GM12878 (cell line): ENCODE results near the gene DNAJB8. TPM values are rescaled to one million over a fixed set of nuclear protein-coding genes. Genes with fewer than 3 reads are reported as not detected.

ENCODE experiments used
- ATAC-seq: fragments of 200-7000 bp; cut with Tn5 transposase; 3 replicates; pipeline ENCODE4 v1.9.1; 2020; ENCODE audit warnings: mild to moderate bottlenecking, moderate library complexity
- BruUV-seq: library from RNA; stranded (reverse); fragments of 400-500 nt; replicated peaks from 2 replicates; lab custom pipeline; 2021; lab: Mats Ljungman, UMichigan
- CTCF ChIA-PET: fragments of 300-600 bp; sonication (Branson Sonifier 250); formaldehyde crosslinking; extraction: SDS; loops from one replicate; lab custom pipeline; 2021; ENCODE audit warnings: inconsistent platforms; lab: Yijun Ruan, JAX
- POLR2A ChIA-PET: fragments of 350-600 bp; formaldehyde crosslinking; extraction: SDS; loops from one replicate; lab custom pipeline; 2021; ENCODE audit warnings: inconsistent platforms; lab: Charles Lee
- RAD21 ChIA-PET: fragments of 300-600 bp; sonication (Branson Sonifier 250); formaldehyde crosslinking; loops from one replicate; lab custom pipeline; 2023; ENCODE audit warnings: antibody characterized with exemption; ENCODE audit not compliant: unreplicated experiment; lab: Charles Lee
- SMC1A ChIA-PET: fragments of 300-600 bp; sonication (Branson Sonifier 250); formaldehyde crosslinking; loops from one replicate; lab custom pipeline; 2023; ENCODE audit not compliant: unreplicated experiment, uncharacterized antibody; lab: Charles Lee
- DNase-seq: peaks from one replicate; pipeline ENCODE4 v3.0.0-alpha.2; 2011; ENCODE audit warnings: low read depth, low spot score
- FAIRE-seq: peaks from 3 replicates; lab custom pipeline; 2011; peaks lifted over from hg19 to GRCh38; lab: Jason Lieb, UNC
- H2AFZ ChIP-seq: 2 replicates; pipeline ENCODE4 v1.6.0; 2011; ENCODE audit warnings: low read depth, low read length, control low read depth; ENCODE audit not compliant: control insufficient read depth
- H3K27ac ChIP-seq: 2 replicates; pipeline ENCODE4 v1.5.1; 2011; ENCODE audit warnings: control low read depth; ENCODE audit not compliant: control insufficient read depth, insufficient read depth
- H3K27me3 ChIP-seq, 2 experiments: replicated peaks in 1 of 2; 2 replicates each; pipeline versions ENCODE4 v1.6.0 to v1.6.1; 2011; ENCODE audit warnings: low read length in 1 of 2; ENCODE audit not compliant: control insufficient read depth in 2 of 2, insufficient read depth in 2 of 2
- H3K36me3 ChIP-seq, 2 experiments: 2 replicates each; pipeline ENCODE4 v1.5.1; 2011; ENCODE audit warnings: low read length in 1 of 2; ENCODE audit not compliant: control insufficient read depth in 2 of 2, insufficient read depth in 2 of 2
- H3K4me1 ChIP-seq: 2 replicates; pipeline ENCODE4 v1.6.1; 2011; ENCODE audit warnings: mild to moderate bottlenecking, low read length, moderate library complexity, mixed read lengths; ENCODE audit not compliant: control insufficient read depth, insufficient read depth
- H3K4me2 ChIP-seq: 2 replicates; pipeline ENCODE4 v1.6.0; 2011; ENCODE audit warnings: control low read depth; ENCODE audit not compliant: control insufficient read depth, insufficient read depth
- H3K4me3 ChIP-seq: fragments of 200-600 bp; sonication (generic); 2 replicates; pipeline ENCODE4 v1.5.1; 2016
- H3K79me2 ChIP-seq: 2 replicates; pipeline ENCODE4 v1.6.0; 2011; ENCODE audit warnings: low read length; ENCODE audit not compliant: control insufficient read depth, insufficient read depth
- H3K9ac ChIP-seq: 2 replicates; pipeline ENCODE4 v1.8.0; 2011; ENCODE audit warnings: low read length, control low read depth, mixed read lengths; ENCODE audit not compliant: control insufficient read depth, insufficient read depth
- H3K9me3 ChIP-seq: replicated peaks from 3 replicates; pipeline ENCODE4 v1.5.1; 2011; ENCODE audit warnings: mild to moderate bottlenecking, low read length; ENCODE audit not compliant: control insufficient read depth, insufficient read depth
- H4K20me1 ChIP-seq: 2 replicates; pipeline ENCODE4 v1.6.0; 2011; ENCODE audit not compliant: control insufficient read depth, insufficient read depth
- CREM ChIP-seq: IDR thresholded peaks from 2 replicates; pipeline ENCODE4 v1.6.1; 2014; ENCODE audit warnings: antibody characterized with exemption, low read depth
- EZH2 ChIP-seq: IDR thresholded peaks from 2 replicates; pipeline ENCODE4 v1.6.1; 2012; ENCODE audit warnings: low read depth, mild to moderate bottlenecking, control low read depth, inconsistent platforms, low read length, borderline replicate concordance; ENCODE audit not compliant: control insufficient read depth
- KAT2A ChIP-seq: conservative IDR thresholded peaks from 2 replicates; pipeline ENCODE4 v1.6.1; 2011; ENCODE audit warnings: low read depth, low read length; ENCODE audit not compliant: control insufficient read depth
- NR2C1 ChIP-seq: fragments of 450-650 bp; IDR thresholded peaks from 2 replicates; pipeline ENCODE4 v1.6.1; 2017; ENCODE audit warnings: antibody characterized with exemption, mild to moderate bottlenecking, moderate library complexity
- SRF ChIP-seq, 2 experiments: IDR thresholded peaks; 2 replicates each; pipeline ENCODE4 v1.6.1; 2011; ENCODE audit warnings: low read depth in 2 of 2, low read length in 2 of 2, mild to moderate bottlenecking in 1 of 2, moderate library complexity in 1 of 2
- WGBS: methylation state at CpG from one replicate; pipeline ENCODE4 v1.1.6; 2016; ENCODE audit warnings: low lambda C conversion rate; ENCODE audit not compliant: insufficient replicate concordance, insufficient coverage; ENCODE audit errors: missing lambda C conversion rate; 5-methylcytosine and 5-hydroxymethylcytosine counted together
- in situ Hi-C: fragments of 300-500 bp; cut with MboI; formaldehyde crosslinking; loops from 9 replicates; pipeline ENCODE4 v1.14.3; 2018; ENCODE audit warnings: mixed read lengths
- intact Hi-C: fragments of 100-400 bp; cut with micrococcal nuclease; formaldehyde crosslinking; loops from one replicate; pipeline ENCODE4 v1.14.2; 2022; ENCODE audit not compliant: unreplicated experiment
- polyA plus RNA-seq, 11 experiments: library from polyadenylated mRNA; depleted of rRNA in 4 of 11; unstranded in 6 of 11; stranded (reverse) in 5 of 11; fragments of >200 nt; fragmentation: Nextera tagmentation in 4 of 11; fragmentation: Illumina TruSeq in 1 of 11; extraction: Ambion mirVana in 4 of 11; extraction: Trizol in 1 of 11; gene quantifications; 1 replicate in 1 of 11; 2 replicates in 10 of 11; pipeline versions ENCODE4 v1.2.1 to v1.2.3, GENCODE V29; 2011 to 2016; ENCODE audit warnings: inconsistent platforms in 2 of 11, missing spikeins in 2 of 11, low read depth in 1 of 11
- total RNA-seq, 4 experiments: library from RNA; depleted of rRNA in 3 of 4; stranded (reverse); fragments of >200 nt in 3 of 4; fragmentation: Illumina TruSeq in 1 of 4; extraction: Trizol in 1 of 4; gene quantifications; 2 replicates each; pipeline versions ENCODE4 v1.2.1 to v1.2.3, GENCODE V29; 2013 to 2021

DNAJB8 gene
- total and polyA plus RNA-seq, 10 of the 15 experiments (the other 5 are each of a cell fraction or from before 2014, with no cell fraction given): not detected

GRCh38 chr3:128493570-128494366 lies 27.1 kb upstream of the DNAJB8 start:
- H3K4me3 ChIP-seq: no peak overlapping the region
- no peak overlapping the region for H2AFZ ChIP-seq
- H3K27me3 ChIP-seq: peaks cover 21 to 31% of the 10 kb centered on the region in 2 experiments
- in situ Hi-C loops (loop anchor here (10.0 kb wide), 1 partner anchor 399 kb away; no protein-coding TSS in a partner anchor), intact Hi-C loops (loop anchor here (10.0 kb wide), 1 partner anchor 269 kb away; no protein-coding TSS in a partner anchor)
- TF ChIP-seq CREM (no peak), NR2C1 (no peak), EZH2 (0 out of 2 replicates have a peak, but pooled peaks have one; percentile 14), KAT2A (no peak), SRF (IDR thresholded peaks at IDR 0.05; ENCODE audit: low read depth in 2 of 2, low read length in 2 of 2) (no peak)
- H3K4me2 ChIP-seq: no peak overlapping the region
- no peak overlapping the region for H3K27ac ChIP-seq
- FAIRE-seq: no peak
- ChIA-PET SMC1A (no interaction called here), POLR2A (no interaction called here), CTCF (no interaction called here), RAD21 (no interaction called here)
- H3K9me3 ChIP-seq: no peaks in the 10 kb centered on the region
- H3K9ac ChIP-seq: no peak overlapping the region
- no peak for ATAC-seq
- no peaks in the 10 kb centered on the region for H3K36me3 ChIP-seq
- DNase-seq: no peak
- no peaks in the 10 kb centered on the region for H3K79me2 ChIP-seq
- no peaks in the 10 kb centered on the region; the same call in none of the 2 replicates for H4K20me1 ChIP-seq
- WGBS: 7% methylated on average over 13 of the region's 13 CpGs
- H3K4me1 ChIP-seq: no peaks in the 10 kb centered on the region
- BruUV-seq: no TSS peak
